Liver (tissue), 3 donors: ENCODE results near the gene TUT4.

ENCODE experiments used
- EGR1 ChIP-seq, 2 donors: IDR thresholded peaks; 2 replicates each; pipeline ENCODE4 v1.6.1; 2016 to 2018; ENCODE audit warnings: antibody characterized with exemption in 2 of 2, low read depth in 2 of 2
- FOXA2 ChIP-seq: IDR thresholded peaks from 2 replicates; pipeline ENCODE4 v1.6.1; 2016; ENCODE audit warnings: antibody characterized with exemption
- HNF4A ChIP-seq, 2 donors: conservative IDR thresholded peaks; 2 replicates each; pipeline ENCODE4 v1.6.1; 2016; ENCODE audit warnings: antibody characterized with exemption in 2 of 2, mild to moderate bottlenecking in 2 of 2
- RAD21 ChIP-seq, 2 donors: IDR thresholded peaks; 2 replicates each; pipeline ENCODE4 v1.6.1; 2016; ENCODE audit warnings: antibody characterized with exemption in 2 of 2, mild to moderate bottlenecking in 2 of 2
- SP1 ChIP-seq: IDR thresholded peaks from 2 replicates; pipeline ENCODE4 v1.6.1; 2018; ENCODE audit warnings: antibody characterized with exemption, mild to moderate bottlenecking
- TAF1 ChIP-seq: conservative IDR thresholded peaks from 2 replicates; pipeline ENCODE4 v1.6.1; 2016; ENCODE audit warnings: antibody characterized with exemption, mild to moderate bottlenecking
- TF ChIP-seq, protein P1 (sequence below): fragments of 150-350 bp; IDR thresholded peaks from 2 replicates; pipeline ENCODE4 v1.5.1; 2017; ENCODE audit warnings: improper control_type of control experiment, low read depth, low read length; ENCODE audit not compliant: missing input control
- TF ChIP-seq, protein P2 (sequence below): IDR thresholded peaks from 2 replicates; pipeline ENCODE4 v1.6.1; 2016; ENCODE audit warnings: antibody characterized with exemption
- TF ChIP-seq, protein P3 (sequence below): IDR thresholded peaks from 2 replicates; pipeline ENCODE4 v1.6.1; 2016; ENCODE audit warnings: antibody characterized with exemption, mild to moderate bottlenecking
- TF ChIP-seq, protein P4 (sequence below): IDR thresholded peaks from 2 replicates; pipeline ENCODE4 v1.6.1; 2016; ENCODE audit warnings: antibody characterized with exemption
- donor health status: healthy.
- donor health status: healthy.

DNA sequence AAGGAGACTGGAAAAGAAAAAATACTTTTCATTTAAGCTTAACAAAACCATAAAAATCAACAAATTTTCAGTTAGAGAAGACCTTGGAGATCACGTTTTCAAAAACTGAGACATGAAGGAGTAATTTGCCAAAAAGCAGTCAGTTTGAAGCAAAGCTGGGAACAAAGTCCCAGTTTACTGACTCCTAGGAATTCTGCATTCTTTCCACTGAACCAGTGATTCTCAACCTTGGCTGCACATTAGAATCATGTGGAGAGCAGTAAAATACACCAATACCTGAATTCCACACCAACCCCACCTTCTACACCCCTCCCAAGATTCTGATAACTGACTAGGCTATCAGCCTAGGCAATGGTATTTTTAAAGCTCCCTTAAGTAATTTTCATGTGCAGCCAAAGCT is 75.0 kb downstream of the TUT4 start:
- TF ChIP-seq, protein P1, sequence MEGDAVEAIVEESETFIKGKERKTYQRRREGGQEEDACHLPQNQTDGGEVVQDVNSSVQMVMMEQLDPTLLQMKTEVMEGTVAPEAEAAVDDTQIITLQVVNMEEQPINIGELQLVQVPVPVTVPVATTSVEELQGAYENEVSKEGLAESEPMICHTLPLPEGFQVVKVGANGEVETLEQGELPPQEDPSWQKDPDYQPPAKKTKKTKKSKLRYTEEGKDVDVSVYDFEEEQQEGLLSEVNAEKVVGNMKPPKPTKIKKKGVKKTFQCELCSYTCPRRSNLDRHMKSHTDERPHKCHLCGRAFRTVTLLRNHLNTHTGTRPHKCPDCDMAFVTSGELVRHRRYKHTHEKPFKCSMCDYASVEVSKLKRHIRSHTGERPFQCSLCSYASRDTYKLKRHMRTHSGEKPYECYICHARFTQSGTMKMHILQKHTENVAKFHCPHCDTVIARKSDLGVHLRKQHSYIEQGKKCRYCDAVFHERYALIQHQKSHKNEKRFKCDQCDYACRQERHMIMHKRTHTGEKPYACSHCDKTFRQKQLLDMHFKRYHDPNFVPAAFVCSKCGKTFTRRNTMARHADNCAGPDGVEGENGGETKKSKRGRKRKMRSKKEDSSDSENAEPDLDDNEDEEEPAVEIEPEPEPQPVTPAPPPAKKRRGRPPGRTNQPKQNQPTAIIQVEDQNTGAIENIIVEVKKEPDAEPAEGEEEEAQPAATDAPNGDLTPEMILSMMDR, result no peak
- TF ChIP-seq, protein P2, sequence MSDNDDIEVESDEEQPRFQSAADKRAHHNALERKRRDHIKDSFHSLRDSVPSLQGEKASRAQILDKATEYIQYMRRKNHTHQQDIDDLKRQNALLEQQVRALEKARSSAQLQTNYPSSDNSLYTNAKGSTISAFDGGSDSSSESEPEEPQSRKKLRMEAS, result no peak
- TF ChIP-seq HNF4A (conservative IDR thresholded peaks at IDR 0.05) (peak; percentile 42 to 62), TAF1 (no peak), SP1 (no peak), RAD21 (IDR thresholded peaks at IDR 0.05) (no peak), FOXA2 (no peak), EGR1 (IDR thresholded peaks at IDR 0.05; ENCODE audit: low read depth in 2 of 2) (no peak)
- TF ChIP-seq, protein P3, sequence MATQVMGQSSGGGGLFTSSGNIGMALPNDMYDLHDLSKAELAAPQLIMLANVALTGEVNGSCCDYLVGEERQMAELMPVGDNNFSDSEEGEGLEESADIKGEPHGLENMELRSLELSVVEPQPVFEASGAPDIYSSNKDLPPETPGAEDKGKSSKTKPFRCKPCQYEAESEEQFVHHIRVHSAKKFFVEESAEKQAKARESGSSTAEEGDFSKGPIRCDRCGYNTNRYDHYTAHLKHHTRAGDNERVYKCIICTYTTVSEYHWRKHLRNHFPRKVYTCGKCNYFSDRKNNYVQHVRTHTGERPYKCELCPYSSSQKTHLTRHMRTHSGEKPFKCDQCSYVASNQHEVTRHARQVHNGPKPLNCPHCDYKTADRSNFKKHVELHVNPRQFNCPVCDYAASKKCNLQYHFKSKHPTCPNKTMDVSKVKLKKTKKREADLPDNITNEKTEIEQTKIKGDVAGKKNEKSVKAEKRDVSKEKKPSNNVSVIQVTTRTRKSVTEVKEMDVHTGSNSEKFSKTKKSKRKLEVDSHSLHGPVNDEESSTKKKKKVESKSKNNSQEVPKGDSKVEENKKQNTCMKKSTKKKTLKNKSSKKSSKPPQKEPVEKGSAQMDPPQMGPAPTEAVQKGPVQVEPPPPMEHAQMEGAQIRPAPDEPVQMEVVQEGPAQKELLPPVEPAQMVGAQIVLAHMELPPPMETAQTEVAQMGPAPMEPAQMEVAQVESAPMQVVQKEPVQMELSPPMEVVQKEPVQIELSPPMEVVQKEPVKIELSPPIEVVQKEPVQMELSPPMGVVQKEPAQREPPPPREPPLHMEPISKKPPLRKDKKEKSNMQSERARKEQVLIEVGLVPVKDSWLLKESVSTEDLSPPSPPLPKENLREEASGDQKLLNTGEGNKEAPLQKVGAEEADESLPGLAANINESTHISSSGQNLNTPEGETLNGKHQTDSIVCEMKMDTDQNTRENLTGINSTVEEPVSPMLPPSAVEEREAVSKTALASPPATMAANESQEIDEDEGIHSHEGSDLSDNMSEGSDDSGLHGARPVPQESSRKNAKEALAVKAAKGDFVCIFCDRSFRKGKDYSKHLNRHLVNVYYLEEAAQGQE, result no peak
- TF ChIP-seq, protein P4, sequence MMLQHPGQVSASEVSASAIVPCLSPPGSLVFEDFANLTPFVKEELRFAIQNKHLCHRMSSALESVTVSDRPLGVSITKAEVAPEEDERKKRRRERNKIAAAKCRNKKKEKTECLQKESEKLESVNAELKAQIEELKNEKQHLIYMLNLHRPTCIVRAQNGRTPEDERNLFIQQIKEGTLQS, result no peak
